ENCODE measurements around the gene OGDH. TPM values are rescaled to one million over a fixed set of nuclear protein-coding genes. Genes with fewer than 3 reads are reported as not detected.

Gene OGDH
- total and polyA plus RNA-seq, 2 experiments from 2014 or later, result 13.5 to 76.9 TPM

- no peak for TF ChIP-seq ZNF462 (CRISPR knock-in tag; IDR thresholded peaks at IDR 0.05)
Measured at GRCh38 chr7:44678471-44679179, 72.2 kb downstream of the OGDH start (continued).

GRCh38 chr7:44681645-44682044 is 75.2 kb downstream of the OGDH start:
- H3F3A ChIP-seq (replicated peaks; ENCODE audit: low read depth), result no peaks in the 10 kb centered on the region
- no peaks in the 10 kb centered on the region for H3K4me1 Mint-ChIP-seq
- H3K36me3 Mint-ChIP-seq (ENCODE audit: low read depth), result peaks cover 17% of the 10 kb centered on the region
- TF ChIP-seq POLR2AphosphoS5 (IDR thresholded peaks at IDR 0.05; ENCODE audit: low read depth) (no peak), EZH2 (IDR thresholded peaks at IDR 0.05; ENCODE audit: low read depth, unreplicated experiment) (no peak), ZNF331 (CRISPR knock-in tag; IDR thresholded peaks at IDR 0.05; ENCODE audit: low read depth) (no peak), JUNB (IDR thresholded peaks at IDR 0.05; ENCODE audit: unreplicated experiment) (no peak), REST (IDR thresholded peaks at IDR 0.05; ENCODE audit: unreplicated experiment) (no peak), ETS1 (IDR thresholded peaks at IDR 0.05) (no peak), STAT1 (IDR thresholded peaks at IDR 0.05; ENCODE audit: unreplicated experiment) (no peak), ZNF114 (CRISPR knock-in tag; IDR thresholded peaks at IDR 0.05) (no peak), CTCF (conservative IDR thresholded peaks at IDR 0.05; ENCODE audit: low read depth in 2 of 2) (no peak)

More at GRCh38 chr7:44681645-44682044, 75.2 kb downstream of the OGDH start:
- no peak overlapping the region for H2AFZ ChIP-seq
- H3K4me3 Mint-ChIP-seq, result no peak overlapping the region
- DNase-seq (ENCODE audit: low spot score), result no peak
- no peaks in the 10 kb centered on the region for H3K27me3 ChIP-seq (ENCODE audit: insufficient read depth)
- no peaks in the 10 kb centered on the region for H3K79me2 ChIP-seq (replicated peaks; ENCODE audit: insufficient read depth)
- H3K36me3 ChIP-seq (ENCODE audit: insufficient read depth), result no peaks in the 10 kb centered on the region; the same call in none of the 2 replicates
- 0 out of 2 replicates have a peak overlapping the region, but pooled peaks have one; percentile 37 for H3K27ac Mint-ChIP-seq
- no peak overlapping the region for H3K27ac ChIP-seq (ENCODE audit: low read depth)
- H4K20me1 ChIP-seq (replicated peaks; ENCODE audit: insufficient read depth), result no peaks in the 10 kb centered on the region
- ATAC-seq, result no peak
- no peak overlapping the region for H3K4me2 ChIP-seq
- peaks cover 2% of the 10 kb centered on the region for H3K27me3 Mint-ChIP-seq (ENCODE audit: insufficient read depth, low read depth, poor library complexity)
- no peaks in the 10 kb centered on the region for H3K9me2 ChIP-seq (ENCODE audit: insufficient read depth)
- H3K4me3 ChIP-seq, result no peak overlapping the region
- H3K9me3 Mint-ChIP-seq, result no peaks in the 10 kb centered on the region
- no peaks in the 10 kb centered on the region for H3K4me1 ChIP-seq (ENCODE audit: insufficient read depth)

All from GM23338 (cell line).